ENCODE results near the gene RTRAF. TPM values are rescaled to one million over a fixed set of nuclear protein-coding genes. Genes with fewer than 3 reads are reported as not detected.

The RTRAF gene
- total and polyA plus RNA-seq, 12 donors = 178 to 276 (median 214) TPM

DNA sequence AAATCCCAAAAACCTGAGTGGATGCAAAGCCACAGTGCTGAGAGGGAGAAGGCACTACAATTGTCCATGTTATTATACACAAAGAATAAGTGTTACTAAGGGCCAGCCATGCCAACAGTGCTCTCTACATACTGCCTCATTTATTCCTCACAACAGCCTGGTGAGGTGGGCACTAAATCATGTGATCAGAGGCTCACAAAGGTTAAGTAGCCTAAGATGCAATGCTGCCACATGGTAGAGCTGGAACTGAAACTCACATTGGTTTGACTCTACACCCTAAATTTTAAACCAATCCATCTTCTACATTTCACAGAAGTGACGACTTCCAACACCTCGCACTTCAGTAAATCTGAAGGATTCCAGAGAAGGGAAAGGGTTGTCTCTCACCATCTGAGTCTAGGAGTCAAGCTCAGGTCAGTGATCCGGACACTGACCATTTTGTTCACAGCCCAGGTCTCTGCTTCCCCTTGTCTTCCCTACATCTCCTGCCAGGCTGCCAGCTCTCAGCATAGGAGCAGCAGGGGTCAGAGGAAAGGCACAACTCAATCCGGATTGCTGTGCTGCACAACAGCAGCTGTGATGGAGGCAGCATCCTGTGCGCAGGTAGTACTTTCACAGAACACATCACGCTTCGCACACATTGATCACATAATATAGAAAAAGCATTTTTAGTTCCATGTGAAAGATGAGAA lies 49.9 kb downstream of the RTRAF start:
- H3K36me3 ChIP-seq = peaks cover 0 to 85% (median 69%) of the 10 kb centered on the region in 9 donors
- H3K4me1 ChIP-seq = peaks cover 0 to 24% (median 16%) of the 10 kb centered on the region in 9 donors
- H3K4me3 ChIP-seq = no peak overlapping the region
- no peaks in the 10 kb centered on the region for H3K27me3 ChIP-seq
- H3K27ac ChIP-seq = no peak overlapping the region
- DNase-seq (no peak), ATAC-seq (no peak)
- TF ChIP-seq, protein P1, sequence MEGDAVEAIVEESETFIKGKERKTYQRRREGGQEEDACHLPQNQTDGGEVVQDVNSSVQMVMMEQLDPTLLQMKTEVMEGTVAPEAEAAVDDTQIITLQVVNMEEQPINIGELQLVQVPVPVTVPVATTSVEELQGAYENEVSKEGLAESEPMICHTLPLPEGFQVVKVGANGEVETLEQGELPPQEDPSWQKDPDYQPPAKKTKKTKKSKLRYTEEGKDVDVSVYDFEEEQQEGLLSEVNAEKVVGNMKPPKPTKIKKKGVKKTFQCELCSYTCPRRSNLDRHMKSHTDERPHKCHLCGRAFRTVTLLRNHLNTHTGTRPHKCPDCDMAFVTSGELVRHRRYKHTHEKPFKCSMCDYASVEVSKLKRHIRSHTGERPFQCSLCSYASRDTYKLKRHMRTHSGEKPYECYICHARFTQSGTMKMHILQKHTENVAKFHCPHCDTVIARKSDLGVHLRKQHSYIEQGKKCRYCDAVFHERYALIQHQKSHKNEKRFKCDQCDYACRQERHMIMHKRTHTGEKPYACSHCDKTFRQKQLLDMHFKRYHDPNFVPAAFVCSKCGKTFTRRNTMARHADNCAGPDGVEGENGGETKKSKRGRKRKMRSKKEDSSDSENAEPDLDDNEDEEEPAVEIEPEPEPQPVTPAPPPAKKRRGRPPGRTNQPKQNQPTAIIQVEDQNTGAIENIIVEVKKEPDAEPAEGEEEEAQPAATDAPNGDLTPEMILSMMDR (IDR thresholded peaks at IDR 0.05) = no peak
- intact Hi-C loops (cut with DNase I) = no loop called here
- no peaks in the 10 kb centered on the region for H3K9me3 ChIP-seq
- WGBS, 2 donors = 89 to 94% methylated on average over 7 of the region's 7 CpGs

DNA sequence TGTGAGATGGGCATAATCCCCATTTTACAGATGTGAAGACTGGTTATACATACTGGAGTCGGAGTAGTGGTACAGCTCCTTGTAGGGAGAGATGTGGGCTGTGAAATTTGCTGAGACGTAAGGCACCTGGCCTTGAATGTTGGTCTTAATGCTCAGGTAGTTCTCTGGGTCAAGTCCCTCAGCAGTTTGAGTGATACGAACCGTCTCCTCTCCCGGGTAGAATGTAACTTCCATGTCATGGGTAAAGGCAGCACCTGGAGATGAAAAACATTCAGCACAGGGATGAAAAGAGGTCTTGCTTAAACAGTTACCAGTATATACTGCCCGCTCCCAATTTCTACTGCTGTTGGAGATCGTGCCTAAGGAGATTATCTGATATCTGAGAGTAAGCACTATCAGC lies 51.3 kb downstream of the RTRAF start:
- no peak overlapping the region for H3K27ac ChIP-seq
- H3K27me3 ChIP-seq = no peaks in the 10 kb centered on the region
- WGBS, 2 donors = 92 to 93% methylated on average over 7 of the region's 7 CpGs
- no peaks in the 10 kb centered on the region for H3K9me3 ChIP-seq
- TF ChIP-seq, protein P1 (IDR thresholded peaks at IDR 0.05) = no peak
- peaks cover 0 to 72% (median 59%) of the 10 kb centered on the region in 9 donors for H3K36me3 ChIP-seq
- H3K4me3 ChIP-seq = no peak overlapping the region
- ATAC-seq = no peak
- DNase-seq = no peak
- intact Hi-C loops (cut with DNase I) = no loop called here
- peaks cover 0 to 38% (median 26%) of the 10 kb centered on the region in 9 donors for H3K4me1 ChIP-seq

DNA sequence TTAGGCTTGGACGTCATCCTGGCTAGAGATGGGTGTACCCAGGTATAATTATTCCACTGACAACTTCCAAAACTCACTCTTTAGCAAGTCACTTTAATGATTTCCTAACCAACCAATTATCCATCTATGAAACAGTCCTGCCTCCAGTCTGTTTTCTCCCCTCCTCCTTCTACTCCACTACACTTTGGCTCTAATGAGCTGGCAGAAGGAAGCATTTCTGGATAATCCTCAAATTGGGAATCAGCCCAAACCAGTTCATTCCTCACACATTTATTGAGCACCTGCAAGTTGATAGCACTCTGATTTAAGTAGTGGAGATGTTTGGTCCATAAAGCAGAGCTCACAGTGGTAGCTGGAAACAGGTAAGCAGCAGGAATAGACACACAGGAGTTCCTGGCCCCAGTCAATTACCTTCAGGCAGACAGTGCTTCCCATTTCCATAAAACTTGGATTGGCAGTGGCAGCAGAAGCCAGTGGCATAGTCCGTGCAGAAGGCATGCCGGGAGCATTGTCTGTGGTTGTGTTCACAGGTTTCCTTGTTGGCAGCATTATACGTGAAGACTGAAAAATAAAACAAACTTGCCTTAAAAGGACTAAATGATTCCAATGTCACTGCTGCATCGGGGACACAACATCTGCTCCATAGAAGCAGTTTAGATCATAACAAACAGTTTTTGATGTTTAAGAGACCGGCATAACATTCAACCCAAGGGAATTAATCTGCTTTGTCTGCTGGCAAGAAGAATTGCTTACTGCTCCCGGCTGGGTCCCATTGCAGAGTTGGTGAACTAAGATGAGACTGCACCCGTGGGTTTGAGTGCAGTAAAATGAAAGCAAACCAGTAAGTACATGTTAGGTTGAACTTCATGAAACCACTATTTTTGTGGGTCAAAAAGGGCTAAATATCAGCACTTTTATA lies 53.3 kb downstream of the RTRAF start:
- no peaks in the 10 kb centered on the region for H3K27me3 ChIP-seq
- H3K4me1 ChIP-seq = peaks cover 5 to 58% (median 45%) of the 10 kb centered on the region in 9 donors
- H3K4me3 ChIP-seq = no peak overlapping the region
- peak overlapping the region in 5 of 10 donors; percentile 0 to 48 (median 28) for H3K27ac ChIP-seq
- intact Hi-C loops (cut with DNase I) = no loop called here
- no peak for DNase-seq
- no peak for ATAC-seq
- WGBS, 2 donors = 36 to 48% methylated on average over 8 of the region's 8 CpGs
- TF ChIP-seq, protein P1 (IDR thresholded peaks at IDR 0.05) = no peak
- H3K36me3 ChIP-seq = peaks cover 0 to 52% (median 41%) of the 10 kb centered on the region in 9 donors
- no peaks in the 10 kb centered on the region for H3K9me3 ChIP-seq

DNA sequence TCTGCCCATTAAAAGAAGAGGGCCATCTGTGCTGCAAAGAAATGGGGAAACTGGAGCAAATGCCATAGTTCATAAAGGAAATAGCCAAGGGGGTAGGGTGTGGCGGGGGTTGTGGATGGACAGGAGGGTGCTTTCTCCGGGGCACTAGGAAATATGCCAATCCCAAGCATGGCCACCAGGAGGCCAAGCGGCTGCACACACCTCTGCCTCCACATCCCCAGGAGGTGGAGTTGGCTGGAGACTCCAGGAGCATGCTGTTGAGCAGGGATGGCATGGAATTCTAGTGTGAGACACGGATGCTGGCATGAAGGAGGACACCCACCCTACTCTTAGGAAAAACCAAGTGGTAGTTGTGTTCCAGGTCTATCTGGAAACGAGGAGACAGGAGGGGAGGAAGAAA lies 54.3 kb downstream of the RTRAF start:
- Histone ChIP-seq H3K4me1 (peaks cover 8 to 69% (median 53%) of the 10 kb centered on the region in 9 donors), H3K9me3 (no peaks in the 10 kb centered on the region), H3K36me3 (peaks cover 0 to 45% (median 33%) of the 10 kb centered on the region in 9 donors), H3K4me3 (no peak overlapping the region), H3K27ac (peak overlapping the region in 3 of 10 donors; percentile 1 to 48 (median 1)), H3K27me3 (no peaks in the 10 kb centered on the region)
- DNase-seq = no peak
- TF ChIP-seq, protein P1 (IDR thresholded peaks at IDR 0.05) = peak; percentile 36 to 71 (median 55)
- WGBS, 2 donors = 38 to 56% methylated on average over 5 of the region's 5 CpGs
- intact Hi-C loops (cut with DNase I) = no loop called here
- peak in 7 of 8 donors; percentile 13 to 59 (median 51) for ATAC-seq

All from heart right ventricle (tissue), 16 donors.